ENCODE measurements around the gene LRRK1.

DNA sequence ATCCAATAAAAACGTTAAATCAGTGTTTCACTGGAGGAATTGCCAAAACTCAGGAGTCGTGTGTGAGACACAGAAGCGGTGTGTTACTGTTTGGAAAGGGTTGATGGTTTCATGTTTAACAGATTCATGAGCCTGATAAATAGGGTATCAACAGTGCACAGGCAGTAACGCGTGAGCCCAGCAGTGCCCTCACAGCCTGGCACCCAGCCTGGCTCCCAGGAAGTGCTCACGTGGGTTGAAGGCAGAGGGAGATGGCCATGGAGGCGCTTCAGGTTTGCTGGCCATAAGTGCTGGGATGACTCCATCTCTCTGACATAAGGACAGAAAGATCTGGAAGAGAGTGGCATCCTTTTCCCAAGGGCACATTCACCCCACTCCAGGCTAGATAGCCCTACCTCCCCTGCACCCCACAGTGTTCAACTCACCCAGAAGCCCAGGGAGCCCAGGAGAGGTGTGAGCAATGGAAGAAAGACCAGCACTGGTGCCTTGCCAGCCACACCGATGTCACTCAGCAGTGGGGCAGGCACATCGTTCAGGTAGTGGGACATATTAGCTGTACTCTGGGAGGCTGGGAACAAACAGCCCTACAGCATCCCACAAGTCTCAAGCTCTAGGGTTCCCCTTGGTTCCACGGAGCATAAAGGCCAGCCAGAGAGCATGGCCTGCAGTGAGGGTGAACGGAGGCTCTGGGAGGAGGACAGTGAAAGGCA lies 164.3 kb downstream of the LRRK1 start:
- TF ChIP-seq, protein P1, sequence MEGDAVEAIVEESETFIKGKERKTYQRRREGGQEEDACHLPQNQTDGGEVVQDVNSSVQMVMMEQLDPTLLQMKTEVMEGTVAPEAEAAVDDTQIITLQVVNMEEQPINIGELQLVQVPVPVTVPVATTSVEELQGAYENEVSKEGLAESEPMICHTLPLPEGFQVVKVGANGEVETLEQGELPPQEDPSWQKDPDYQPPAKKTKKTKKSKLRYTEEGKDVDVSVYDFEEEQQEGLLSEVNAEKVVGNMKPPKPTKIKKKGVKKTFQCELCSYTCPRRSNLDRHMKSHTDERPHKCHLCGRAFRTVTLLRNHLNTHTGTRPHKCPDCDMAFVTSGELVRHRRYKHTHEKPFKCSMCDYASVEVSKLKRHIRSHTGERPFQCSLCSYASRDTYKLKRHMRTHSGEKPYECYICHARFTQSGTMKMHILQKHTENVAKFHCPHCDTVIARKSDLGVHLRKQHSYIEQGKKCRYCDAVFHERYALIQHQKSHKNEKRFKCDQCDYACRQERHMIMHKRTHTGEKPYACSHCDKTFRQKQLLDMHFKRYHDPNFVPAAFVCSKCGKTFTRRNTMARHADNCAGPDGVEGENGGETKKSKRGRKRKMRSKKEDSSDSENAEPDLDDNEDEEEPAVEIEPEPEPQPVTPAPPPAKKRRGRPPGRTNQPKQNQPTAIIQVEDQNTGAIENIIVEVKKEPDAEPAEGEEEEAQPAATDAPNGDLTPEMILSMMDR (IDR thresholded peaks at IDR 0.05), result no peak
- TF ChIP-seq POLR2A (IDR thresholded peaks at IDR 0.05), result no peak
- no peak for TF ChIP-seq EP300 (IDR thresholded peaks at IDR 0.05)

All from ovary (tissue), 3 donors.